Mesothelial cell of epicardium (in vitro differentiated cells): ENCODE results near the gene FBXO40. TPM values are rescaled to one million over a fixed set of nuclear protein-coding genes. Genes with fewer than 3 reads are reported as not detected.

ENCODE experiments used
- DNase-seq, 2 experiments: peaks; one replicate each; pipeline ENCODE4 v3.0.0; 2021; ENCODE audit warnings: low spot score in 2 of 2; ENCODE audit not compliant: unreplicated experiment in 2 of 2
- H3K27ac Mint-ChIP-seq: 2 replicates; pipeline ENCODE4 v1.8.0; 2021; ENCODE audit warnings: mixed read lengths
- H3K27me3 Mint-ChIP-seq: 2 replicates; pipeline ENCODE4 v1.8.0; 2021; ENCODE audit warnings: low read depth, mixed read lengths
- H3K36me3 Mint-ChIP-seq: 2 replicates; pipeline ENCODE4 v1.8.0; 2021; ENCODE audit warnings: mixed read lengths
- H3K4me1 Mint-ChIP-seq: 2 replicates; pipeline ENCODE4 v1.8.0; 2021; ENCODE audit warnings: mixed read lengths
- H3K4me3 Mint-ChIP-seq: 2 replicates; pipeline ENCODE4 v1.8.0; 2021; ENCODE audit warnings: mild to moderate bottlenecking, moderate library complexity, mixed read lengths
- H3K9me3 Mint-ChIP-seq: 2 replicates; pipeline ENCODE4 v1.8.0; 2021; ENCODE audit warnings: mixed read lengths
- total RNA-seq: library from RNA; stranded (reverse); gene quantifications from 3 replicates; pipeline ENCODE4 v1.2.1, GENCODE V29; 2021
- TF ChIP-seq, protein P1 (sequence below): fragments of 200-600 bp; sonication (generic); IDR thresholded peaks from one replicate; pipeline ENCODE4 v1.5.0; 2021; ENCODE audit warnings: antibody characterized with exemption; ENCODE audit not compliant: unreplicated experiment

FBXO40 gene
- total RNA-seq, 1 donor from 2014 or later, result not detected

DNA sequence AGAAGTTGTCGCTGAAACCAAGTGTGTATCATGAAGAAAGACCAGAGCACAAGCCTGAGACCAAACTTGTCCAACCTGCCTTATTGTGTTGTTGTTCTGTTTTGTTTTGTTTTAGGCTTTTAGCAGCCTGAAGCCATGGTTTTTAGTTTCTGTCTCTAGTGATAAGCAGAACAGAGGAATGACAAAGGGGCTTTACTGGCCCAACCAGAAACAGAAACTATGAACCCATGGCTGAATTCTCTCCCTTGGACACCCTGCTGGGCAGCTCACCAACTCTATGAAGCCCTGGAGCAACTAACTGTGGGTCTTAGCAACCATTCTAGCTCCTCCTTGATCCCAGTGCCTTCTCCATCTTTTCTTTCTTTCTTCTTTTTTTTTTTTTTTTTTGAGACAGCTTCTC, 37.2 kb downstream of the FBXO40 start:
- Mint-ChIP-seq H3K27me3 (peaks cover 2% of the 10 kb centered on the region), H3K27ac (no peak overlapping the region), H3K9me3 (no peaks in the 10 kb centered on the region), H3K36me3 (no peaks in the 10 kb centered on the region), H3K4me3 (no peak overlapping the region), H3K4me1 (no peaks in the 10 kb centered on the region)
- TF ChIP-seq, protein P1, sequence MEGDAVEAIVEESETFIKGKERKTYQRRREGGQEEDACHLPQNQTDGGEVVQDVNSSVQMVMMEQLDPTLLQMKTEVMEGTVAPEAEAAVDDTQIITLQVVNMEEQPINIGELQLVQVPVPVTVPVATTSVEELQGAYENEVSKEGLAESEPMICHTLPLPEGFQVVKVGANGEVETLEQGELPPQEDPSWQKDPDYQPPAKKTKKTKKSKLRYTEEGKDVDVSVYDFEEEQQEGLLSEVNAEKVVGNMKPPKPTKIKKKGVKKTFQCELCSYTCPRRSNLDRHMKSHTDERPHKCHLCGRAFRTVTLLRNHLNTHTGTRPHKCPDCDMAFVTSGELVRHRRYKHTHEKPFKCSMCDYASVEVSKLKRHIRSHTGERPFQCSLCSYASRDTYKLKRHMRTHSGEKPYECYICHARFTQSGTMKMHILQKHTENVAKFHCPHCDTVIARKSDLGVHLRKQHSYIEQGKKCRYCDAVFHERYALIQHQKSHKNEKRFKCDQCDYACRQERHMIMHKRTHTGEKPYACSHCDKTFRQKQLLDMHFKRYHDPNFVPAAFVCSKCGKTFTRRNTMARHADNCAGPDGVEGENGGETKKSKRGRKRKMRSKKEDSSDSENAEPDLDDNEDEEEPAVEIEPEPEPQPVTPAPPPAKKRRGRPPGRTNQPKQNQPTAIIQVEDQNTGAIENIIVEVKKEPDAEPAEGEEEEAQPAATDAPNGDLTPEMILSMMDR, result no peak
- DNase-seq, result no peak

DNA sequence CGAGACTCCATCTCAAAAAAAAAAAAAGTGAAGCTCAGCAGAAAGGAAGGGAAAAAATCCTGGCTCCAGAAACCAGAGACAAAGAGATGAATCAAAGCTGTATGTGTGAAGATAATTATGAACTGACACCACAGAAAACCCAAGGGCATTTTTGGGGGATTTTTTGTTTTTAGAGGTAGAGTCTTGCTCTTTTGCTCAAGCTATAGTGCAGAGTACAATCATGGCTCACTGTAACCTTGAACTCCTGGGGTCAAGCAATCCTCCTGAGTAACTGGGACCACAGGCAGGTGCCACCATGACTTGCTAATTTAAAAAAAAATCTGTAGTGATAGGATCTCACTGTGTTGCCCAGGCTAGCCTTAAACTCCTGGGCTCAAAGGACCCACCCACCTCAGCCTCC, 44.7 kb downstream of the FBXO40 start:
- H3K9me3 Mint-ChIP-seq, result no peaks in the 10 kb centered on the region
- DNase-seq, result no peak
- no peak overlapping the region for H3K4me3 Mint-ChIP-seq
- H3K36me3 Mint-ChIP-seq, result no peaks in the 10 kb centered on the region
- TF ChIP-seq, protein P1, result no peak
- H3K27me3 Mint-ChIP-seq, result peaks cover 10% of the 10 kb centered on the region
- no peaks in the 10 kb centered on the region for H3K4me1 Mint-ChIP-seq
- no peak overlapping the region for H3K27ac Mint-ChIP-seq

- no peaks in the 10 kb centered on the region for H3K36me3 Mint-ChIP-seq
- H3K9me3 Mint-ChIP-seq, result no peaks in the 10 kb centered on the region
- H3K27me3 Mint-ChIP-seq, result peaks cover 3% of the 10 kb centered on the region
- no peak overlapping the region for H3K4me3 Mint-ChIP-seq
- no peak overlapping the region for H3K27ac Mint-ChIP-seq
- H3K4me1 Mint-ChIP-seq, result no peaks in the 10 kb centered on the region
- TF ChIP-seq, protein P1, result no peak
- no peak for DNase-seq
These were observed 47.9 kb downstream of the FBXO40 start for GRCh38 chr3:121641127-121641526.

DNA sequence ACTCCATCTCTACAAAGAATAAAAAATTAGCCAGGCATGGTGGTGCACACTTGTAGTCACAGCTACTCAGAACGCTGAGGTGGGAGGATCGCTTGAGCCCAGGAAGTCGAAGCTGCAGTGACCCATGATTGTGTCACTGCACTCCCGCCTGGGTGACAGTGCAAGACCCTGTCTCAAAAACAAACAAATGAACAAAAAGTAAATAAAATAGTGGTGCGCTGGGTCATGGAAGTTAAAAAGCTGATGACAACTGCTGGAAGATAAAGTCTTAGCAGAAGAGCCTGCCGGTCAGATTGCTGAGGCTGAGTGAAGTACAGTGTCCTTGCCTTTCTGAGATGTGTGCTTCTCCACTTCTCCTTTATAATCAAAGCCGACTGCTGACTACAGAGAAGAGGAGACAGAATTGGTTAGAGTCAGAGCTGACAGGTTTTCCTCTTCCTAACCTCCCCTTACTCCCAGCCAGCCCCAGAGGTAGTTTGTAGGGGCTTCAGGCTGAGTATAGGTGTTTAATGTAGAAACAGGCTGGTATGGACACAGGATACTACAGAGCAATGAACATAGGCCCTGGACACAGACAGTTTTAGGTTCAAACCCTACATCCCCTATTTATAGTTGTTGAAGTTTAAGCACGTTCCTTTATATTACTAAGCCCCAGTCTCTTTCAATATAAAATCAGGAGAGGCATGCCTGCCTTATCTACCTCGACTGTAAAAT, 49.6 kb downstream of the FBXO40 start:
- Mint-ChIP-seq H3K36me3 (no peaks in the 10 kb centered on the region), H3K4me1 (no peaks in the 10 kb centered on the region)
- TF ChIP-seq, protein P1, result no peak

GRCh38 chr3:121645054-121645453, 51.9 kb downstream of the FBXO40 start:
- Mint-ChIP-seq H3K27me3 (no peaks in the 10 kb centered on the region), H3K9me3 (peaks cover under 1% of the 10 kb centered on the region), H3K4me1 (no peaks in the 10 kb centered on the region), H3K36me3 (no peaks in the 10 kb centered on the region), H3K27ac (no peak overlapping the region), H3K4me3 (no peak overlapping the region)
- TF ChIP-seq, protein P1, result no peak
- no peak for DNase-seq

More for the DNA sequence above, 49.6 kb downstream of the FBXO40 start:
- Mint-ChIP-seq H3K4me3 (no peak overlapping the region), H3K9me3 (no peaks in the 10 kb centered on the region), H3K27ac (no peak overlapping the region), H3K27me3 (no peaks in the 10 kb centered on the region)
- DNase-seq, result no peak
